ENCODE results near the gene DDN.

The DDN gene

GRCh38 chr12:49030714-49031572 lies 31.8 kb upstream of the DDN start:
- DNase-seq, result no peak

GRCh38 chr12:49030119-49030518 lies 30.9 kb upstream of the DDN start:
- no peak for DNase-seq

GRCh38 chr12:49028666-49029275 lies 29.6 kb upstream of the DDN start:
- no peak for DNase-seq

GRCh38 chr12:49027846-49028555 lies 28.8 kb upstream of the DDN start:
- no peak for DNase-seq

- DNase-seq, result no peak
Measured at GRCh38 chr12:49026678-49027480, 27.7 kb upstream of the DDN start.

GRCh38 chr12:49026101-49026500 lies 26.9 kb upstream of the DDN start:
- DNase-seq, result no peak

GRCh38 chr12:49025463-49025862 lies 26.3 kb upstream of the DDN start:
- DNase-seq, result no peak

- DNase-seq, result no peak
Measured at GRCh38 chr12:49024543-49024942, 25.4 kb upstream of the DDN start.

GRCh38 chr12:49023812-49024211 lies 24.6 kb upstream of the DDN start:
- no peak for DNase-seq

GRCh38 chr12:49022558-49023178 lies 23.5 kb upstream of the DDN start:
- no peak for DNase-seq

- DNase-seq, result no peak
Measured at GRCh38 chr12:49021292-49021915, 22.2 kb upstream of the DDN start.

GRCh38 chr12:49020441-49020840 lies 21.3 kb upstream of the DDN start:
- no peak for DNase-seq

GRCh38 chr12:49019443-49020324 lies 20.5 kb upstream of the DDN start:
- DNase-seq, result peak; percentile 19

- no peak for DNase-seq
Measured at GRCh38 chr12:49019120-49019430, 19.9 kb upstream of the DDN start.

- DNase-seq, result peak; percentile 93
Measured at GRCh38 chr12:49018261-49019119, 19.3 kb upstream of the DDN start, which contains the start of gene PRKAG1. PRKAG1 (minus strand) TSS chr12:49018776; CDS start chr12:49018740, 36 bp downstream.

GRCh38 chr12:49017891-49018260 lies 18.7 kb upstream of the DDN start:
- DNase-seq, result no peak

- DNase-seq, result no peak
Measured at GRCh38 chr12:49015196-49015595, 16.0 kb upstream of the DDN start.

- DNase-seq, result no peak
Measured at GRCh38 chr12:49014547-49014946, 15.4 kb upstream of the DDN start.

GRCh38 chr12:49013428-49013827 lies 14.3 kb upstream of the DDN start:
- DNase-seq, result no peak

GRCh38 chr12:49012739-49013138 lies 13.6 kb upstream of the DDN start:
- DNase-seq, result no peak

Data from COR-L47 (cell line).